WI38 (cell line): Measurements from ENCODE around the gene SLC4A4.

Experiments
- H3K4me3 ChIP-seq: 2 replicates; pipeline ENCODE4 v1.5.1; 2011; ENCODE audit warnings: low read depth, mild to moderate bottlenecking, control low read depth, low read length
- TF ChIP-seq, protein P1 (sequence below): IDR thresholded peaks from 2 replicates; pipeline ENCODE4 v1.5.1; 2012; ENCODE audit warnings: low read depth, mild to moderate bottlenecking, control low read depth, low read length

The SLC4A4 gene

DNA sequence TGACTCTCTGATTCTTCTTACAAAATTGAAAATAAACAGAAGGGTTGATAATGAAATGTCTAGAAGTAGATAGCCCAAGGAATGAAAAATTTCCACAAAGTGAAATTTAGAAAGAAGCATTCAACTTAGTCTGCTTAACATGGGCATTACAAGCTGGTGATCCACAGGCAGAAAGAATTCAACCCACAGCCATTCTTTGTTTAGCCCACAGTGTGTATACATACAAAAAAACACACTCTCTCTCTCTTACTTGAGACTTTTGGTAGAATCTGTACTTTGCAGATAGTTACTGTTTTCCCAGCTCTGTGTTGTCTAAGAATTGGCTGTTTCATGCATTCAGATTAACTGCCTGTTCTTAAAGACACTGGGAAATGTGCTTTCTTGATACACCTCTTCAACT is 159.8 kb downstream of the SLC4A4 start:
- TF ChIP-seq, protein P1, sequence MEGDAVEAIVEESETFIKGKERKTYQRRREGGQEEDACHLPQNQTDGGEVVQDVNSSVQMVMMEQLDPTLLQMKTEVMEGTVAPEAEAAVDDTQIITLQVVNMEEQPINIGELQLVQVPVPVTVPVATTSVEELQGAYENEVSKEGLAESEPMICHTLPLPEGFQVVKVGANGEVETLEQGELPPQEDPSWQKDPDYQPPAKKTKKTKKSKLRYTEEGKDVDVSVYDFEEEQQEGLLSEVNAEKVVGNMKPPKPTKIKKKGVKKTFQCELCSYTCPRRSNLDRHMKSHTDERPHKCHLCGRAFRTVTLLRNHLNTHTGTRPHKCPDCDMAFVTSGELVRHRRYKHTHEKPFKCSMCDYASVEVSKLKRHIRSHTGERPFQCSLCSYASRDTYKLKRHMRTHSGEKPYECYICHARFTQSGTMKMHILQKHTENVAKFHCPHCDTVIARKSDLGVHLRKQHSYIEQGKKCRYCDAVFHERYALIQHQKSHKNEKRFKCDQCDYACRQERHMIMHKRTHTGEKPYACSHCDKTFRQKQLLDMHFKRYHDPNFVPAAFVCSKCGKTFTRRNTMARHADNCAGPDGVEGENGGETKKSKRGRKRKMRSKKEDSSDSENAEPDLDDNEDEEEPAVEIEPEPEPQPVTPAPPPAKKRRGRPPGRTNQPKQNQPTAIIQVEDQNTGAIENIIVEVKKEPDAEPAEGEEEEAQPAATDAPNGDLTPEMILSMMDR = no peak
- no peak overlapping the region for H3K4me3 ChIP-seq

DNA sequence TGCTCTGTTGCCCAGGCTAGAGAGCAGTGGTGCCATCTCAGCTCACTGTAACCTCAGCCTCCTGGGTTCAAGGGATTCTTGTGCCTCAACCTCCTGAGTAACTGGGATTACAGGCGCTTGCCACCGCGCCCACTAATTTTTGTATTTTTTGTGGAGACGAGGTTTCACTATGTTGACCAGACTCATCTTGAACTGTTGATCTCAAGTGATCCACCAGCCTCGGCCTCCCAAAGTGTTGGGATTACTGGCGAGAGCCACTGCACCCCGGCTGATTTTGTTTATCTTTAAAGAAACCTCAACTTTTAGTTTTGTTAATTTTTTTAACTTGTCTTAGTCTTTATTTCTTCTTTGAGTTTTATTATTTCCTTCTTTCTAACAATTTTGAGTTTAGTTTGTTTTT is 163.2 kb downstream of the SLC4A4 start:
- TF ChIP-seq, protein P1 = no peak
- H3K4me3 ChIP-seq = no peak overlapping the region

DNA sequence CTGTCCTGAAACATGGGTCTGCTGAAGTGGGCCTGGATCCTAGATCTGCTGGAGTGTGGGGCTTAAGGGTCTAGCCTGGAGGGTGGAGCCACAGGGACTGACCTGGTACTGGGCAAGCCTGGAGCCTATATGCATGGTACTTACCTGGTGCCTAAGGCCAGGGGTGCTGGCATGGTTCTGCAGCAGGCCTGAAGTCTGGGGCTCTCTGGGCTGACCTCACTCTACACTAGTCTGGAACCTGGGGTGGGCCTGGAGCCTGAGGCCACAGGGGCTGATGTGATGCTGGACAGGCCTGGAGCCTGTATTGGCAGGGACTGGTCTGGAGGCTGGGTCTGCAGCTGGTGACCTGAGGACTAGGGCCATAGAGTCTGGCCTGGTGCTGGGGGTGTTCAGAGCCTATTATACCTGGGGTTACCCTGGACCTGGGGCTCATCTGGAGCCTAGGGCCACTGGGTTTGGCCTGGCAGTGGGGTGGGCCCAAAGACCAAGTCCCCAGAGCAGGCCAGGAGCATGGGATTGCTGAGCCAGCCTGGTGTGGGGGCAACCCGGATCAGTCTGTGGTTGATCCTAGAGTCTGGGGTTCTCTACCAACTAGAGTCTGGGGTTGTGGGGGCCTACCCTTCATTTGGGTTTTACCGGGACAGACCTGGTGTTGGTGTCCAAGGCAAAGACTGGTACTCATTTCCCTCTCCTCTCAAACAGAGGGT is 179.6 kb downstream of the SLC4A4 start:
- TF ChIP-seq, protein P1 = no peak
- H3K4me3 ChIP-seq = no peak overlapping the region

DNA sequence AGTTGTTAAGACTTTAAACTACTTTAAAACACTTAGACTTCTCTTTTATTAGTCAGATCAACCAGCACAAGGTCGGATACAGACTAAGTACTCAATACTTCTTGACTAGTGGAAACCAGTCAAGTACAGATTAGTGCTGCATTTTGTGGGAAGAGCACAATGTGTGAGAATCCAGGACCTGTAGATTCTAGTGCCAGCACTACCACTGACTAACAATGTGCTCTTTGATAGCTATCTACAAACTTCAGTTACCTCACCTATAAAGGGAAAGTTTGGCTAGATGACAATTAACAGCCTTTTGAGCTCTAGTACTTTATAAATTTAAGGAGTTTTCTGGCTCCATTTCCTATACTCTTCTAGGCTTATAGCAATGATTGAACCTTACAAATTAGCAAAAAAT is 181.5 kb downstream of the SLC4A4 start:
- TF ChIP-seq, protein P1 = no peak

DNA sequence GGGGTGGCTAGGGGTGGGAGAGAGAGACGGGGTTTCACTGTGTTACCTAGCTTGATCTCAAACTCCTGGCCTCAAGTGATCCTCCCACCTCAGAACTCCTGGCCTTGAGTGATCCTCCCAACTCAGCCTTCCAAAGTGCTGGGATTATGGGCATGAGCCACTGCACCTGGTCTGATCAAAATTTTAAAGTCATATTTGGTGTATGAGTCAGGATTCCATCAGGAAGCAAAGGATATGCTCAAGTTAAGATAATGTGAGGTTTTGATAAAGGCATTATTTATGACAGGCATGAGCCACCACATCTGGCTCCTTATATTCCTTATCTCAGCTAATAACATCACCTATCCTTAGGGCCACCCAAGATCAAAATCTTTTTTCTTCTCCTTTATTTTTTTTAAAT is 182.0 kb downstream of the SLC4A4 start:
- no peak overlapping the region for H3K4me3 ChIP-seq
- TF ChIP-seq, protein P1 = no peak

More for the DNA sequence above, 181.5 kb downstream of the SLC4A4 start:
- no peak overlapping the region for H3K4me3 ChIP-seq

DNA sequence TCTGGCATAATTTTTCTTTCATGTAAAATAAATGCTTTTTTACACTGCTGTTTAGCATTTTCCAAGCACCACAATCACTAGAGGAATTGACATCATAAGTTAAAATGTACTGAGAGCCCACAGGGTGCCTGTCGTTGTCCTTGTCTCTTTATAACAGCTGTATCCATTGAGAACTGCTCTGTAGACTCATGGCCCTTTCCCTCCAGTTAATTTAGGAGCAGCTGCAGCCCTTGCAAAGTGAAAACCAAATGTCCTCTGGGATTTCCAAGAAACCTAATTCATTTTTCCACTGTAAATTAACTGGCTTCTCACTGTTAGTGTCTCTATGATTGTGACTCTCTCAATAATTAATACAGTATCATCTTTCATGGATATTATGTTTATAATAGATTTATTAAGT is 185.9 kb downstream of the SLC4A4 start:
- TF ChIP-seq, protein P1 = no peak
- H3K4me3 ChIP-seq = no peak overlapping the region

DNA sequence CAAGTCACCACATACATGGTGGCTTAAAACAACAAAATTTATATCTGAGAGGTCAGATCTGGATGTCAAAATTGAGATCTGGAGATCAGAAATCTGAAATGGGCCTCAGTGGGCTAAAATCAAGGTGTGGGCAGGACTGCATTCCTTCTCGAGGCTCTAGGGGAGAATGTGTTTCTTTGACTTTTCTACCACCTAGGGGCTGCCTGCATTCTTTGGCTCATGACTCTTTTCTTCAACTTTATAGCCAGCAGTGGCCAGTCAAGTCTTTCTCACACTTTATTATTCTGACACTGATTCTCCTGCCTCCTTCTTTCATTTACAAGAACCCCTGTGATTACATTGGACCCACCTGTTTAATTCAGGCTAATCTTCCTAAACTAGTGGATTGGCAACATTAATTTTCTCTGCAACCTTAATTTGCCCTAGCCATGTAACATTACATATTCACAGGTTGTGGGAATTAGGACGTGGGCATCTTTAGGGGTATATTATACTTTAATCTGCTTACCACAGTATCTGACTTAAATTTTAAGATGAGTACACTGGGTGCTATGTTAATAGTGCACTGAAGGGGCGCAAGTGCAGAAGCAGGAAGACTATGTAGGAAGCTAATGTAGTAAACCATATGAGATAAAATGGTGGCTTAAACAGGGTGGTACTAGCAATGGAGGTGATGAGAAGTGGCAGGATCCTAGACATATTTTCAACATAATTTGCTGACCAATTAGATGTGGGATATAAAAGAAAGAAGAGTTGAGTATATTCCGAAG is 188.0 kb downstream of the SLC4A4 start:
- TF ChIP-seq, protein P1 = no peak

More for the DNA sequence above, 188.0 kb downstream of the SLC4A4 start:
- no peak overlapping the region for H3K4me3 ChIP-seq
